COLO668 (cell line): ENCODE data around the gene POMT2.
"Not testable (repeated sequence)": the region's sequence is repeated elsewhere in the genome, so short reads cannot be mapped to it uniquely, and the experiment has no call there.

Experiments
- DNase-seq: peaks from one replicate; lab custom pipeline; 2025; ENCODE audit not compliant: unreplicated experiment; lab: John Stamatoyannopoulos, UW

The POMT2 gene, protein sequence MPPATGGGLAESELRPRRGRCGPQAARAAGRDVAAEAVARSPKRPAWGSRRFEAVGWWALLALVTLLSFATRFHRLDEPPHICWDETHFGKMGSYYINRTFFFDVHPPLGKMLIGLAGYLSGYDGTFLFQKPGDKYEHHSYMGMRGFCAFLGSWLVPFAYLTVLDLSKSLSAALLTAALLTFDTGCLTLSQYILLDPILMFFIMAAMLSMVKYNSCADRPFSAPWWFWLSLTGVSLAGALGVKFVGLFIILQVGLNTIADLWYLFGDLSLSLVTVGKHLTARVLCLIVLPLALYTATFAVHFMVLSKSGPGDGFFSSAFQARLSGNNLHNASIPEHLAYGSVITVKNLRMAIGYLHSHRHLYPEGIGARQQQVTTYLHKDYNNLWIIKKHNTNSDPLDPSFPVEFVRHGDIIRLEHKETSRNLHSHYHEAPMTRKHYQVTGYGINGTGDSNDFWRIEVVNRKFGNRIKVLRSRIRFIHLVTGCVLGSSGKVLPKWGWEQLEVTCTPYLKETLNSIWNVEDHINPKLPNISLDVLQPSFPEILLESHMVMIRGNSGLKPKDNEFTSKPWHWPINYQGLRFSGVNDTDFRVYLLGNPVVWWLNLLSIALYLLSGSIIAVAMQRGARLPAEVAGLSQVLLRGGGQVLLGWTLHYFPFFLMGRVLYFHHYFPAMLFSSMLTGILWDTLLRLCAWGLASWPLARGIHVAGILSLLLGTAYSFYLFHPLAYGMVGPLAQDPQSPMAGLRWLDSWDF

DNA sequence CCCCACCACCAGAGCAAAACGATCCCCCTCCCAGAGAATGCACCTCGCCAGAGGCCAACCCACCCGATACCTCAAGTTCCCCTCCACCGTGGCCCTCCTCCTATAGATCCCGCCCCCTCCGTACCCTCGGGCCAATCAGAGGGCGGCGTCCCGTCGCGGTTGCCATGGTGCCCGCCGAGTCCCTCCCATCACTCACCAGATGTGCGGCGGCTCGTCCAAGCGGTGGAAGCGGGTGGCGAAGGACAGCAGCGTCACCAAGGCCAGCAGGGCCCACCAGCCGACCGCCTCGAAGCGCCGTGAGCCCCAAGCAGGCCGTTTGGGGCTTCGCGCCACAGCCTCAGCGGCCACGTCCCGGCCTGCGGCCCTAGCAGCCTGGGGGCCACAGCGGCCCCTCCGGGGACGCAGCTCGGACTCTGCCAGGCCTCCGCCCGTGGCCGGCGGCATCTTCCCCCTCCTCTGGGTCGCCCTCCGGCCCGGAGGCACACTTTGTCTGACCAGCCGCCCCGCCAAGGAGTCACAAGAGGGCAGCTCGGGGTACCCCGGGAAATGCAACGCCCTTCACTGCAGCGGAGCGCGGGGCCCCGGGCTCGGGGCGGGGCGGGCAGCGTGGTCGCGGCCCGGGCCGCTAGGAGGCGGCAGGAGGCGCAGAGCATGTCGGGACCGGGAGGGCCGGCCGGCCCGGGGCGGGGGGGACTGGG, at the start of gene POMT2:
Gene POMT2, minus strand, starts transcription at position 646 of the 698 bp plus-strand sequence. Its CDS starts 202 bp downstream, at position 444.
- DNase-seq: peak; percentile 97

DNA sequence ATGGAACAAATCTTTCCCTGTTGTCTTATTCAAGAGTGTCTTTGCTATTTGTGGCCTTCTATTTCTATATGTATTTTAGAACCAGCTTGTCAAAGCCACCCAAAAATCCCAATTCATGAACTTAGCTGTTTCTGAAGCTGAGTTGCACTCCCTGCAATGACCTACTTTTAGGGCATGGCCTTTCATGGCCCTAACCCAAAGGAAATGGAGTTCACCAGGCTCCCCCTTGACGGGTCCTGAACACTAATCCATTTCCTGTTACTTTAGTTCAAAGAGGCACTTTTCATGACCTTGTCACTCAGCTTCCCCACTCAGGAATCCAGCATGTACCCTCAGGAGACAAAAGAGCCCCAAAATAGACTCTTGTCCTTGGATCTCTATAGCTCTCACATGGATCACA, 48.6 kb upstream of the POMT2 start:
- no peak for DNase-seq

DNA sequence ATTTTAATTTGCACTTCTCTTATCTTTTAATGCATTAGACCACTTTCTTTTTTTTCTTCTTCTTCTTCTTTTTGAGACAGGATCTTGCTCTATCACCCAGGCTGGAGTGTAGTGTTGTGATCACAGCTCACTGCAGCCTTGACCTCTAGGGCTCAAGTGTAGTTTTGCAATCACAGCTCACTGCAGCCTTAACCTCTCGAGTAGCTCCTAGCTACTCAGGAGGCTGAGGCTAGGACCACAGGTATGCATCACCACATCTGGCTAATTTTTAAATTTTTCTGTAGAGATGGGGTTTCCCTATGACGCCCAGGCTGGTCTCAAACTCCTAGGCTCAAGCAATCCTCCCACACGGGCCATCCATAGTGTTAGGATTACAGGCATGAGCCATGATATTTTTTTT, 43.5 kb upstream of the POMT2 start:
- no peak for DNase-seq

DNA sequence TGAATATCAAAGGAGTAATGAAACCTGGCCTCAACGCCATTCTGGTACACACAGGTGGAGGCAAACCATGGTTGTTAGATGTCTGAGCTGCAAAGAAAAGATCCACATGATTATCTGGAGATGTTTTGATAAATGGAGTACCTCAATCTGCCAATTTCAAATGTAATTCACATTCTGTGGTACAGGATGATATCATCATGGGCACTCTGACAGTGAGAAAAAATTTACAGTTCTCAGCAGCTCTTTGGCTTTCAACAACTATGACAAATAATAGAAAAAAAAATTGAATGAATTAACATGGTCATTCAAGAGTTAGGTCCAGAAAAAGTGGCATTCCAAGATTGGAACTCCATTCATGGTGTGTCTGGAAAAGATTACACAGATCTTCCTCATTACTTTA, 38.9 kb upstream of the POMT2 start:
- DNase-seq: no peak

DNA sequence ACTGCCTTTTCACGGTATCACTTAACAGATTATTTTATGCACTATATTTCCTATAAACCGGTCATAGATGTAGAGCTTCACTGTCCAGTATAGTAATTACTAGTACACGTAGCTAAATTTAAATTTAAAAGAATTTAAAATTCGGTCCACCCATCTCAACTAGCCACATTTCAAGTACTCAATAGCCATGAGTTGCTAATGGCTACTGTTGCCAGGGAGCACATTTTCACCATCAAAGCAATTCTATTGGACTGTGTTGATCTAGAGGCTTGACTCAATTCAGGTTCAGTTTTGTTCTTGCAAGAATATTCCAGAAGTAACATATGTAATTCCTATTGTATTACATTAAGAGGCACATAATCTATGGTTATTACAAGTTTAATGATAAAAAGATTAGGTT, 36.2 kb upstream of the POMT2 start:
- DNase-seq: no peak

DNA sequence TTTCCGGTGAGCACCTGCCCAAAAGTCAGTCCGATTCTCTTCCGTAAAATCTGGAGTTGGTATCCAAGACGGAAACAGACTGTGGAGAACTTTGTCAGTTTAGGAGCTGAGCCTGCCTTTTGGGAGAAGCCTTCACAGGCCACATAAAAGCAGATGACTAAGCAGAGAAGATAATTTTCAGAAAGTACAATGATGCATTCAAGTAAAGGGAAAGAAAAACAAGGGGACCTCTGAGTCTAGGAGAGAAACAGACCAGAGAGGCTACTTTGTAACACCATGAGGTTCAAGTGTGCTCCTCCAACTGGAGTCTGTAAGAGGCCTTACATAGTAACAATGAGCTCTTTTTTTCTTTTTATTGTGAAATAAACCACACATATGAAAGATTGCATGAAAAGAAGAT, 35.1 kb upstream of the POMT2 start:
- no peak for DNase-seq

DNA sequence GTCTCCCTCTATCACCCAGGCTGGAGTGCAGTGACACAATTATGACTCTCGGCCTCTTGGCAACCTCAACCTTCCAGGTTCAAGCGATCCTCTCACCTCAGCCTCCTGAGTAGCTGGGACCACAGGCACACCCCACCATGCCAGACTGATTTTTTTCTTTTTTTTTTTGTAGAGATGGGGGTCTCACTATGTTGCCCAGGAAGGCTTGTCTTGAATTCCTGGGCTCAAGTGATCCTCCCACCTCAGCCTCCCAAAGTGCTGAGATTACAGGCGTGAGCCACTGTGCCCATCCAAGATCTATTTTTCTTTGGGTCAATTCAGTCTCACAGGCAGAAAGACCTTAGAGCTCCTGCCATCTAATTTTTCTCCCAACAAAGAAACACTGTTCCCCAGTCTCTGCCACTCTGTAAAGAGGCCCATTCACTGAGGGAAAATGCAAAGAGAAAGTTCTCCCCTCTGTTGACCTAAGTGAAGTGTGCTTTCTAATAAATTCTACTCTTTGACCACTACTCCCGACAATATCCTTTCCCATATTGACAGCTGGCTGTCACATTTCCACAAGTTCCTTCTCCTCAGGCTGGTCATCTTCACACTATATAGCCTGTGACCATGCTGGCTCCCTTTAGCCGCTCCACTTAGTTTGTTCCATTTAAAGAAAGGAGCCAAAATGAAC, 32.9 kb upstream of the POMT2 start:
- DNase-seq: no peak

DNA sequence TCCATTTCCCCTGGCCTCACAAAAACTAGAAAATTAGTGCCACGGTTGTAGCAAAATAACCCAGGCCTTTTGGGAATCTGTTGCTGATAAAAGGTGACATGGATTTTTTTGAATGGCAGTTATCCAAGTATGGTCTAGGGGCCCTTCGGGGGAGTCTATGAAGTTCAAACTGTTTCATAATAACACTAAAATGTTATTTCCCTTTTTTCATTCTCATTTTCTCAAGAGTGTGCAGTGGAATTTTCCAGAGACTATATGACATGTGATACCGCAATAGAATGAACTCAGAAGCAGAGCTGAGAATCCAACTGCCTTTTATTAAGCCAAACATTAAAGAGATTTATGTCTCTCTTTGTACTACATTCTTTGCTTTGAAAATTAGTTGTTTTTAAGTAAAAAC, 27.1 kb upstream of the POMT2 start:
- DNase-seq: no peak

DNA sequence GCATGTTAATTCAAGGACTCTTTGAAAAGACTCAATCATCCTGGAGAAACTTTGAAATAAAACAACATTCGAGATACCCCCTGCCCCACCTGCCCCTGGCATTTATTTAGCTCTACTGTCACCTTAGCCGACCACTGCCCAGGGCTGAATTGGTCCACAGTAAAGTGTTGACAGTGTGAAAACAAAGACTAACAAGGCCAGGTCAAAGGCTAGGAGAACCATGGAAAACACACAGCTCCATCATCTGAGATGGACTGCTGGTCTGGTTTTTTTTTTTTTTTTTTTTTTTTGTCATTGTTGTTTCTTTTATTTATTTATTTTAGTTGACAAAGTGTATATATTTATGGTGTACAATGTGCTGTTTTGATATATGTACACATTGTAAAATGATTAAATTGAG, 25.8 kb upstream of the POMT2 start:
- no peak for DNase-seq

DNA sequence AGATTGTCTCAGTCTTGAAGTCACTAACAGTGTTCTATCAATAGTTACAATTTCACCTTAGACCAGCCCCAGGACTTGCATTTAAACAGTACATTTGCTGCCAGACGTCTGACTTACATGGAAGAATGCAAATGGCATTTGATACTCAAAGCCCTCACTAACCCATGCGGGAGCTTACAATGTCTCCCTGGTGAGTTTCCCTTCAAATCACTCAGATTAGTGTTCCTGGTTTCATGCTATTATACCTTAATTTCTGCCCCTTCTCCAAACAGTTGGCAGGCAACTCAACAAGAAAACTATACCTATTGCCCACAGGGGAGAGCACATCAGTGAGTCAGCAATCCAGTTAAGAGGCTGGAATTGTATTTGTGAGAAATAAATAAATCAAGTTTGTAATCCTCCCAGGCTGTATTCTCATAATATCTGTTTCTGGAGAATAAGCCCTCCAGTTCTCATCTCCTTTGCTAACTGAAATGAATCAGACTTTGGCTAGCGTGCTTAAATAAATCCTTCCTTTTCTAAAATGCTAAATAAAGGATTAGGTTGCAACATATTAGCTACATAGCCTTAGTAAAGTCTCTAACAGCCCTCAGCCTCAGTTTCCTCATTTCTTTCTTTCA, 23.8 kb upstream of the POMT2 start:
- DNase-seq: no peak

DNA sequence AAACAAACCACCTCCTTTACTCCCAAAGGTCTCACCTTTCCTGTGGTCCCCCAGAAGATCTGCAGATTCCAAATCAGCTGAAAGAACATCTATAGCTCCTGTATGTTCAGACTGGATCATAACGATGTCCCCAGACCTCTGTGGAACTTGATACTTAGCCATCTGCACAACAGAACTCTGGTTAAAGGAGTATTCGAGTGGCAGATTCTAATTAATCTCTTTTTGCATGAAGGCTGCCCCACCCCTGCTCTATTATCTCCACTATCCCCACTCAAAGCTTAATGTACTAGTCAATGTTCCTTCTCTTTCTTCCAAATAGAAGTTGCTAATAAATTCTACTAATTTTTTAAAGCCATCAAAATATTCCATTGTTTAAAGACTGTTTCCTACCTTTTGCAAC, 23.0 kb upstream of the POMT2 start:
- DNase-seq: no peak

DNA sequence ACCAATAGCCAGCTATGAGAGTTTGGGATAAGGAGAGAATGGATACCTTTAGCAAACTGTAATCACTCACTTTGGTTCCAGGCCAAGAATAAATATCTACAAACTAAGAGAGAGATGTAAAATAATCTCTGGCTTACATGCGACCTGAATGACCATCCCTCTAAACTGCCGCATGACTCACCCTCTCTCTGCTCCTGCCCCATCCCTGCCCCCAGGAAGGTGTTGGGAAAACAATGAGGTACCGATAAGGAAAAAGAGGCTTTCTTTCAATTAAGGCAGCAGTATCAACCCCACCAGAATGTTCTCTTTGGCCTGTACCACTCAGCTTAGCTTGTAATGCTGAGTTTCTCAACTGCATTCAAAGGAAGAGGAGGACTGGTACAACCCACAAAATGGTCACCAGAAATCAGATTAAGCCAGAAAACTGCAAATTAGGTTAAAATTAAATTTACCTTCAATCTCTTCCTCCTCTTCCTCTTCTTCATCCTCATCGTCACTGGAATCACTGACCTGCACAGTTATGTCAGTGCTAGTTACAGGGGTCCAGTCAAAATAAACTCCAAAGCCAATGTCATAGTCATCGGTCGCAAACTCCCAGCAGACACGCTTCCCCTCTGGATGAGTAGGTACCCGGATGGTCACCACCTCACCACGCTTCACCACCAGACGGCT, 22.2 kb upstream of the POMT2 start:
- no peak for DNase-seq

DNA sequence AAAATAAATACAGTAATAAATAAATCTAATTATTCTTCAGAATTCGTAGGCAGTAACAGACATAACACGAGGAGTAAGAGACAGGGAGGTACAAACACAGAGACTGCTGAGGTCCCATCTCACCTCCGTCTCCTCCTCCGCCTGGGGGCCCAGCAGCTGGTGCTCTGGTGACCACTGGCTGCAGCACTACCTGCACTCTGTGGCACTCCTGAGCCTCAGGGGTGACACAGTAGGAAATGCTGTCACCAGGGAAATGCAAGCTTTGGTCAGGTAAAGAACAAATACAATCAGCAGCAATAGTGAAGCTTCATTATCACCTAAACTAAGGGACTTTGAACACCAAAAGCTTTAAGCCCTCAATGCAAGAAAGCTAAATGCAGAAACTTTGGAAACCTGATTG, 19.7 kb upstream of the POMT2 start:
- DNase-seq: no peak

DNA sequence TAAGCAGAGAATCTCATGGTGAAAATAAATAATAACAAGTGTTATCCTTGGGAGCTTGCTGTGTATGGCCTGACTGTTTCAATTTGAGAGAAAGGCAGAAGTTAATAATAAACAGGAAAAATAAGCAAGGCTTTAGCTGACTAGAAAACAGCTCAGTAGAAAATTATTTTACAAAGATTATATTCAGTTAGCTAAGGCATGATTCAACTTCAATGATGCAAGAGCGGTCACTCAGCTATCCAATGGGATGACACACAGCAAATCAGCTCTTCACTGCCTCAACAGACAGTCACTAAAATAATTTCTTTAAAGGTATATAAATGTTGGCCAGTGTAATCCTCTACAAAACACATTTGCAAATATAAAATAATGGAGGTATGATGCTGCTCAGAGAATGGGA, 18.7 kb upstream of the POMT2 start:
- DNase-seq: no peak

DNA sequence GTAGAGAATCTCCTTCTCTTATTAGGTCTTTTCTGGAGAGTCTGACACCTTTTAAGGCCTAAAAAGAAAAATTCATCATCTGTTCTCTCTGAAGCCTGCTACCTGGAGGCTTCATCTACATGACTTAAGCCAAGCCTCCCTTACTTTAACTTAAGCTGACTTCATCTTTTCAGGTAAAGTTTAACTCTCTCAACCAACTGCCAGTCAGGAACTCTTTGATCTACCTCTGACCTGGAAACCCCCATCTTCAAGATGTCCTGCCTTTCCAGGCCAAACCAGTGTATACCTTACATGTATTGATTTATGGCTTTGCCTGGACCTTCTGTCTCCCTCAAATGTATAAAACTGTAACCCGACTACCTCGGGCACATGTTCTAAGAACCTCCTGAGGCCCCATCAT, 17.6 kb upstream of the POMT2 start:
- DNase-seq: no peak

DNA sequence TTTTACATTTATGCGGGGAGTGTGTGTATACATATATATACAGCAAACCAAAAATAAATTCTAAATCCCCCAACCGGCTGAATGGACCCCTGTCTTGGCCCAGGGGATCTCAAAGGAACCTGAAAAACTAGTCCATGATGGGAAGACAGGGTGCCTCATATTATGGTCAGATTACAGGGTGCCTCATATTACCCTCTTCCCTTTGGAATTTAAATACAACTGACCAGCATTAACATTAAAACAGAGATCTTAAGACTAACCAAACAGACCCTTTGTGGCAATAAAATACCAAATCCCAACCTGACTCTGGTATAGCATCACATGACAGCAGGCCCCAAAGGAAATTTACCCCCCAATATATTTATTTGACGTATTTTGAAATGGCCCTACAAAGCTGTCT, 17.2 kb upstream of the POMT2 start:
- DNase-seq: no peak

DNA sequence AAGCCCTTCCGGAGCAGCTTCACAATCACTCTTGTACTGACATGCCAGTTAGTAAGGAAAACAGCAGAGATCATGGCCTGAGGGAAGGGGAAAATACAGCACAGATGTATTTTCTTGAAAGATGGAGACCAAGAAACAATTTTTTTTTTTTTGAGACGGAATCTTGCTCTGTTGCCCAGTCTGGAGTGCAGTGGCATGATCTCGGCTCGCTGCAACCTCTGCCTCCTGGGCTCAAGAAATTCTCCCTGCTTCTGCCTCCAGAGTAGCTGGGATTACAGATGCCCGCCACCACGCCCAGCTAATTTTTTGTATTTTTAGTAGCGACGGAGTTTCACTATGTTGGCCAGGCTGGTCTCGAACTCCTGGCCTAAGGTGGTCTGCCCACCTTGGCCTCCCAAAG, 16.6 kb upstream of the POMT2 start:
- DNase-seq: not testable (repeated sequence)

DNA sequence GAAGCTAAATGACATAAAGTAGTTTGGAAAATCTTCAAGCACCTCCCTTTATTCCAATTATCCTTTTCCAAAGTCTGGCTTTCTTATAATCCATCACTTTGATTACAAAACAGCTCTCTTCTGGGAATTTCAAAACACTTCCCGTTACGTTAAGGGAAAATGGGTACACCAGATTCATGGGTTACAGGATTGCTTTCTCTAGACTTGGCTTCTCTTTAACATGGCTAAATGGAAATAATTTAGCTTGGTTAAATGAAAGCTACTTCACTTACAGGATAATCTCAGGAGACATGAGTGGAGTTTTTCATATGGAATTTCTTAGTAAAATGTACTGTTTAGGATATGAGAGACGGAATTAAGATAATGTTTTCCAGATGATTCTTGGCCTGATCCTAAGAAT, 14.9 kb upstream of the POMT2 start:
- no peak for DNase-seq

DNA sequence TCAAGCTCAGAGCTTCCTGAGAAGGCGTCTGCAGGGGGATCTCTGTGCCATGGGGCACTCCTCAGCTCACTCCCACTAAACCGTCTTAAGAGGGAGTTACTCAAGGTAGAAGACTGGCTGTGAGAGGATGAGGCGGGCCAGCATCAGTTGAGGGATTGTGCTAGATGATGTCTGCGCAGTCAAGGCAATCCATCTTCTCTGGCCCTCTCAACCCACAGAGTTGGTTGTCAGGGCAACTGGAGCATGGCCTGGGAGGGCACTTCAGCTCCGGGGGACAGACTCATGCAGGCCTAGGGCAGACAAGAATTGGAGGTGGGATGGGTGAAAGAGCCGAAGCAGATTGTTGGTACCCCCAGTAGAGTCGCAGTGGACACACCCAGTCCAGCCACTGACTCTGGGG, 9.2 kb upstream of the POMT2 start:
- DNase-seq: no peak

DNA sequence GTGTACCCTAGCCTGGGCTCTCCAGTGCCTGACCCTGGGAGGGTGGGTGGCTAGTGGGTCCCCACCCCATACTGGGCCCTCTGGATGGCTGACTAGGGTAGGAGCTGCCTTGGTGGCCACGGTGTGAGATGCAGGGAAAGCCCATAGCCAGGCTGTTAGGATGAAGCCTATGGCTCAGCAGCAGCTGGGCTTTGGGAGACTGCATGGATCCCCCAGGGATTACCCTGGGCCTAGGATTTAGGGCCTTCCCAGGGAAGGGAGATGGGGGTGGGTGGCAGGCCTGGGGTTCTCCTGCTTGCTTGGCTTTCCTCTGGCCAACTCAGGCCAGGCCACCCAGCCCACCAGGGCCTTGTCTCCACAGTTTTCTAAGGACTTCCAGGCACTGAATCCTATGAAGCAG, 6.4 kb upstream of the POMT2 start:
- DNase-seq: no peak

DNA sequence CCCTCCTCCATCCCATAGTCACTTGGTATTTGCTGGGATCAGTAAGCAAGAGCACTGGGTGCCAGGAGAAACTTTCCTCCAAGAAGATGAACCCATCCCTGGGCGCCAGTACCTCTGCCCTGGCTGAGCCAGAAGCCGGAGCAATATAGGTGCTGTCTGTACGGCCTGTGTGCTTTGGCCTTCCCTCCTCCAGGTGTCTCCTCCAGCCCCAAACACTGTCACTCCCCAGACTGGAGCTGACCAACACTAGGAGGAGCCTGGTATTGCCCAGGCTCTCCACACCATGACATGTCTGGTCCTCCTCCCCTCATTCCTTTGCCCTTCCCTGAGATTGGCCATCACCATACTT, 5.0 kb upstream of the POMT2 start:
- no peak for DNase-seq
